Activated CD8-positive, alpha-beta T cell treated with anti-CD3 and anti-CD28 coated beads, Interleukin-2, amount 10 ng/mL, durations not matched to agents 7 days and 5 days (primary cell): ENCODE results near the gene TSPOAP1. TPM values are rescaled to one million over a fixed set of nuclear protein-coding genes. Genes with fewer than 3 reads are reported as not detected.

Experiments used
- ATAC-seq: fragments of 150-1000 bp; cut with Tn5 transposase; one replicate; pipeline ENCODE4 v1.10.0; 2021; ENCODE audit warnings: moderate library complexity
- CTCF ChIA-PET: fragments of 350-600 bp; sonication (Branson Sonifier 250); formaldehyde crosslinking; loops from one replicate; lab custom pipeline; 2021; ENCODE audit warnings: antibody characterized with exemption; lab: Charles Lee
- POLR2A ChIA-PET: fragments of 350-600 bp; sonication (Branson Sonifier 250); formaldehyde crosslinking; loops from one replicate; lab custom pipeline; 2021; ENCODE audit warnings: antibody characterized with exemption; lab: Charles Lee
- DNase-seq: peaks from one replicate; pipeline ENCODE4 v3.0.0-alpha.2; 2020
- H3K27ac Mint-ChIP-seq: one replicate; pipeline ENCODE4 v1.8.0; 2021; ENCODE audit warnings: mild to moderate bottlenecking, mixed read lengths
- H3K27me3 Mint-ChIP-seq: one replicate; pipeline ENCODE4 v1.8.0; 2021; ENCODE audit warnings: low read depth, mixed read lengths
- H3K36me3 Mint-ChIP-seq: one replicate; pipeline ENCODE4 v1.8.0; 2021; ENCODE audit warnings: low read depth, mixed read lengths
- H3K4me1 Mint-ChIP-seq: one replicate; pipeline ENCODE4 v1.8.0; 2021; ENCODE audit warnings: low read depth, mixed read lengths
- H3K4me3 Mint-ChIP-seq: one replicate; pipeline ENCODE4 v1.8.0; 2021; ENCODE audit warnings: mild to moderate bottlenecking, mixed read lengths
- H3K9me3 Mint-ChIP-seq: one replicate; pipeline ENCODE4 v1.8.0; 2022; ENCODE audit warnings: mixed read lengths; ENCODE audit not compliant: insufficient read depth
- total RNA-seq, 2 experiments: library from RNA; stranded (reverse); gene quantifications; one replicate each; pipeline ENCODE4 v1.2.3, GENCODE V29; 2021

The TSPOAP1 gene
- total RNA-seq, 2 experiments from 2014 or later = 45.8 to 51.5 TPM

GRCh38 chr17:58370716-58371115 lies 42.1 kb upstream of the TSPOAP1 start:
- Mint-ChIP-seq H3K9me3 (no peaks in the 10 kb centered on the region), H3K4me1 (peaks cover 17% of the 10 kb centered on the region), H3K27ac (no peak overlapping the region), H3K36me3 (peaks cover 2% of the 10 kb centered on the region), H3K4me3 (no peak overlapping the region), H3K27me3 (no peaks in the 10 kb centered on the region)
- ChIA-PET CTCF (interaction anchor here (0.9 to 1.0 kb wide), 2 partner anchors 47 to 53 kb away, joined by 3 to 4 read pairs; partner anchors contain the start of gene RNF43), POLR2A (interaction anchor here (0.8 to 2.2 kb wide), 3 partner anchors 16 to 47 kb away, joined by 3 to 9 read pairs (median 3); partner anchors contain the start of gene RNF43)
- DNase-seq (no peak), ATAC-seq (no peak)

GRCh38 chr17:58370309-58370708 lies 41.7 kb upstream of the TSPOAP1 start:
- Mint-ChIP-seq H3K27me3 (no peaks in the 10 kb centered on the region), H3K9me3 (no peaks in the 10 kb centered on the region), H3K4me3 (no peak overlapping the region), H3K27ac (no peak overlapping the region), H3K36me3 (peaks cover 2% of the 10 kb centered on the region), H3K4me1 (peaks cover 16% of the 10 kb centered on the region)
- DNase-seq (no peak), ATAC-seq (no peak)
- ChIA-PET POLR2A (interaction anchor here (0.6 to 2.2 kb wide), 3 partner anchors 15 to 252 kb away, joined by 3 to 9 read pairs (median 3); partner anchors contain the start of gene RNF43), CTCF (interaction anchor here (0.9 to 1.0 kb wide), 2 partner anchors 47 to 53 kb away, joined by 3 to 4 read pairs; partner anchors contain the start of gene RNF43)

- Mint-ChIP-seq H3K27me3 (no peaks in the 10 kb centered on the region), H3K9me3 (no peaks in the 10 kb centered on the region), H3K4me1 (peaks cover 16% of the 10 kb centered on the region), H3K27ac (no peak overlapping the region), H3K36me3 (peaks cover 2% of the 10 kb centered on the region), H3K4me3 (no peak overlapping the region)
- ChIA-PET CTCF (interaction anchor here (0.9 to 1.0 kb wide), 2 partner anchors 48 to 52 kb away, joined by 3 to 4 read pairs; partner anchors contain the start of gene RNF43), POLR2A (interaction anchor here (0.6 to 2.2 kb wide), 6 partner anchors 12 to 251 kb away, joined by 3 to 9 read pairs (median 4); partner anchors contain the start of genes RNF43 and SUPT4H1)
- DNase-seq (no peak), ATAC-seq (no peak)
These were observed 40.8 kb upstream of the TSPOAP1 start for GRCh38 chr17:58369214-58370031.

- H3K27me3 Mint-ChIP-seq = no peaks in the 10 kb centered on the region
- POLR2A ChIA-PET = interaction anchor here (0.7 to 2.2 kb wide), 4 partner anchors 12 to 550 kb away, joined by 3 to 9 read pairs (median 4); partner anchors contain the start of gene RNF43
- H3K4me3 Mint-ChIP-seq = no peak overlapping the region
- no peak for ATAC-seq
- DNase-seq = no peak
- CTCF ChIA-PET = interaction anchor here (1.2 kb wide), 1 partner anchor 51 kb away, joined by 3 read pairs; no protein-coding TSS in a partner anchor
- H3K9me3 Mint-ChIP-seq = no peaks in the 10 kb centered on the region
- peaks cover 16% of the 10 kb centered on the region for H3K4me1 Mint-ChIP-seq
- no peak overlapping the region for H3K27ac Mint-ChIP-seq
- H3K36me3 Mint-ChIP-seq = peaks cover 2% of the 10 kb centered on the region
These were observed 40.2 kb upstream of the TSPOAP1 start for GRCh38 chr17:58368860-58369213.

- H3K9me3 Mint-ChIP-seq = no peaks in the 10 kb centered on the region
- DNase-seq (no peak), ATAC-seq (no peak)
- no peaks in the 10 kb centered on the region for H3K36me3 Mint-ChIP-seq
- ChIA-PET CTCF (no interaction called here), POLR2A (interaction anchor here (0.7 to 6.3 kb wide), 2 partner anchors 14 to 152 kb away, joined by 3 to 69 read pairs; partner anchors contain the start of gene SUPT4H1)
- H3K27ac Mint-ChIP-seq = no peak overlapping the region
- H3K27me3 Mint-ChIP-seq = no peaks in the 10 kb centered on the region
- peaks cover 8% of the 10 kb centered on the region for H3K4me1 Mint-ChIP-seq
- no peak overlapping the region for H3K4me3 Mint-ChIP-seq
These were observed 38.9 kb upstream of the TSPOAP1 start for GRCh38 chr17:58367461-58367860.

GRCh38 chr17:58365980-58366595 lies 37.5 kb upstream of the TSPOAP1 start:
- Mint-ChIP-seq H3K4me1 (no peaks in the 10 kb centered on the region), H3K4me3 (no peak overlapping the region), H3K36me3 (no peaks in the 10 kb centered on the region), H3K9me3 (no peaks in the 10 kb centered on the region), H3K27ac (no peak overlapping the region), H3K27me3 (no peaks in the 10 kb centered on the region)
- DNase-seq (no peak), ATAC-seq (no peak)
- POLR2A ChIA-PET = interaction anchor here (1.2 to 6.3 kb wide), 2 partner anchors 12 to 20 kb away, joined by 3 to 69 read pairs; partner anchors contain the start of gene SUPT4H1
- CTCF ChIA-PET = interaction anchor here (0.9 to 1.2 kb wide), 3 partner anchors 31 to 62 kb away, joined by 3 to 4 read pairs (median 4); no protein-coding TSS in a partner anchor

GRCh38 chr17:58365185-58365979 lies 36.8 kb upstream of the TSPOAP1 start:
- Mint-ChIP-seq H3K27ac (no peak overlapping the region), H3K4me1 (no peaks in the 10 kb centered on the region), H3K27me3 (no peaks in the 10 kb centered on the region), H3K4me3 (no peak overlapping the region), H3K9me3 (no peaks in the 10 kb centered on the region), H3K36me3 (no peaks in the 10 kb centered on the region)
- CTCF ChIA-PET = interaction anchor here (0.9 to 2.2 kb wide), 6 partner anchors 13 to 116 kb away, joined by 3 to 6 read pairs (median 4); partner anchors contain the start of gene SUPT4H1
- ATAC-seq (no peak), DNase-seq (no peak)
- POLR2A ChIA-PET = interaction anchor here (1.2 to 6.3 kb wide), 5 partner anchors 12 to 34 kb away, joined by 3 to 69 read pairs (median 10); partner anchors contain the start of gene SUPT4H1

- Mint-ChIP-seq H3K4me1 (no peaks in the 10 kb centered on the region), H3K36me3 (no peaks in the 10 kb centered on the region), H3K9me3 (no peaks in the 10 kb centered on the region), H3K27ac (no peak overlapping the region), H3K27me3 (no peaks in the 10 kb centered on the region), H3K4me3 (no peak overlapping the region)
- DNase-seq (no peak), ATAC-seq (no peak)
- POLR2A ChIA-PET = interaction anchor here (0.7 to 6.3 kb wide), 7 partner anchors 11 to 47 kb away, joined by 3 to 69 read pairs (median 7); partner anchors contain the start of gene SUPT4H1
- CTCF ChIA-PET = interaction anchor here (1.2 to 2.8 kb wide), 6 partner anchors 10 to 115 kb away, joined by 3 to 11 read pairs (median 6); partner anchors contain the start of genes RNF43 and SUPT4H1
These were observed 35.8 kb upstream of the TSPOAP1 start for GRCh38 chr17:58364270-58364942.

GRCh38 chr17:58363457-58364185 lies 35.0 kb upstream of the TSPOAP1 start:
- Mint-ChIP-seq H3K27me3 (no peaks in the 10 kb centered on the region), H3K36me3 (no peaks in the 10 kb centered on the region), H3K4me1 (no peaks in the 10 kb centered on the region), H3K4me3 (no peak overlapping the region), H3K27ac (no peak overlapping the region), H3K9me3 (no peaks in the 10 kb centered on the region)
- CTCF ChIA-PET = interaction anchor here (0.5 to 2.8 kb wide), 7 partner anchors 9 to 241 kb away, joined by 3 to 11 read pairs (median 5); partner anchors contain the start of genes RNF43 and SUPT4H1
- no peak for DNase-seq
- POLR2A ChIA-PET = interaction anchor here (0.7 to 6.3 kb wide), 8 partner anchors 9 to 46 kb away, joined by 3 to 69 read pairs (median 6); partner anchors contain the start of gene SUPT4H1
- no peak for ATAC-seq
